Forelimb muscle (tissue), 1 donor: Measurements from ENCODE around the gene INPP5F. TPM values are rescaled to one million over a fixed set of nuclear protein-coding genes. Genes with fewer than 3 reads are reported as not detected.
"Not testable (repeated sequence)": the region's sequence is repeated elsewhere in the genome, so short reads cannot be mapped to it uniquely, and the experiment has no call there.

Experiments
- DNase-seq: peaks from one replicate; pipeline ENCODE4 v3.0.0-alpha.2; 2013; ENCODE audit warnings: low read depth
- polyA plus RNA-seq: library from polyadenylated mRNA; unstranded; fragments of 120-200 nt; gene quantifications from one replicate; pipeline ENCODE4 v1.2.1, GENCODE V29; 2013; ENCODE audit not compliant: insufficient read length

Gene INPP5F
- polyA plus RNA-seq, 1 donor: 15.6 TPM

- no peak for DNase-seq
Observed at GRCh38 chr10:119863951-119864565, 138.2 kb downstream of the INPP5F start.

GRCh38 chr10:119865699-119866240 is 139.9 kb downstream of the INPP5F start:
- no peak for DNase-seq

DNA sequence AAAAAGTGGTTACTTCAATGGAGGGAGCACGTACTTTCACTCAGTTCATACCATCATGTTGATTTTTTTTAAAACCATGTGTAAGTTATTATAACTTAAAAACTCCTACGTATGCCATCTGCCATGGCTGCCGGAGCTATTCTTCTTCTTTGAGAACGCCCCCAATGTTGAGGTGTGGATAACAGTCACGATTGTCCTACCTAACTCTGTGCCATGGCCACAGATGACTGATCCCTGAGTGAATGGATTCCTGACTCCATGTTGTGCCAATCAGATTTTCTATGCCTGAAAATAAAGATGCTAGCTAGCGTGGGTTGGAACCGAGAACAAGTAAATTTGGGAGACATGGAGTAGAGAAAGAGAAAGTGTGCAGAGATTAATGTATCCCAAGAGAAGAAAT is 141.5 kb downstream of the INPP5F start:
- no peak for DNase-seq

- DNase-seq: not testable (repeated sequence)
Observed at GRCh38 chr10:119869398-119869797, 143.5 kb downstream of the INPP5F start.

GRCh38 chr10:119871881-119872609 is 146.2 kb downstream of the INPP5F start:
- DNase-seq: no peak

DNA sequence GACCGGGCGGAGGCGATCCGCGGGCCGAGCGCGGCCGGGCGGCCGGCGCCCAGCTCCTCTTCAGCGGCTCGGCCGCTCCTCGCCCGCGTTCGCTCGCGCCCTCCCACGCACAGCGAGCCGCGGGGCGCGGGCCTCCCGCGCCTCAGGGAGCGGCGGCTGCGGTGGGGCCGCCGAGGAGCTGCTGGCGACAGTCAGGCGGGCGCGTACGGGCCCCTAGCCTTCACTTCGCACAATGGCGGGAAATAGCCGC is 146.7 kb downstream of the INPP5F start, which contains the start of gene MCMBP:
TSS of gene MCMBP (minus strand) at position 234 of the 250 bp plus-strand sequence. CDS start 259 bp downstream, outside the sequence.
- DNase-seq: no peak

GRCh38 chr10:119872860-119873681 is 147.2 kb downstream of the INPP5F start:
- peak; percentile 86 for DNase-seq

GRCh38 chr10:119878524-119878923 is 152.7 kb downstream of the INPP5F start:
- DNase-seq: no peak

Other genes with a start within 250 kb of the INPP5F start
- 35.7 TPM for gene RGS10, start 183.3 kb upstream of the INPP5F start, polyA plus RNA-seq
- 95.3 TPM for gene TIAL1, start 129.1 kb upstream of the INPP5F start, polyA plus RNA-seq
- gene BAG3, start 74.7 kb upstream of the INPP5F start, polyA plus RNA-seq: 42.6 TPM
- 33.6 TPM for gene MCMBP, start 146.8 kb downstream of the INPP5F start, polyA plus RNA-seq
- gene SEC23IP, start 166.7 kb downstream of the INPP5F start, polyA plus RNA-seq: 37.5 TPM